SJSA1 (cell line): Measurements from ENCODE around the gene ACBD6. TPM values are rescaled to one million over a fixed set of nuclear protein-coding genes. Genes with fewer than 3 reads are reported as not detected.
A peak's percentile ranks its signal among the peaks of the same experiment; 100 is the strongest.
"Not testable (repeated sequence)": the region's sequence is repeated elsewhere in the genome, so short reads cannot be mapped to it uniquely, and the experiment has no call there.

Source experiments
- DNase-seq, 2 experiments: peaks; one replicate each; pipeline ENCODE4 v3.0.0-alpha.2; 2015 to 2020; ENCODE audit warnings: low spot score in 2 of 2, low read depth in 1 of 2
- H3K27ac ChIP-seq: fragments of 250-450 bp; sonication (Bioruptor Pico); 2 replicates; pipeline ENCODE4 v1.5.1; 2020; ENCODE audit warnings: mild to moderate bottlenecking, moderate library complexity
- H3K27me3 ChIP-seq: fragments of 250-450 bp; sonication (Bioruptor Pico); replicated peaks from 2 replicates; pipeline ENCODE4 v1.5.1; 2020; ENCODE audit warnings: mild to moderate bottlenecking, moderate library complexity
- H3K36me3 ChIP-seq: fragments of 250-450 bp; sonication (Bioruptor Pico); 2 replicates; pipeline ENCODE4 v1.5.1; 2020; ENCODE audit warnings: mild to moderate bottlenecking
- H3K4me1 ChIP-seq: fragments of 250-450 bp; sonication (Bioruptor Pico); replicated peaks from 2 replicates; pipeline ENCODE4 v1.6.1; 2021; ENCODE audit warnings: mild to moderate bottlenecking
- H3K4me3 ChIP-seq: fragments of 250-450 bp; sonication (Bioruptor Pico); 2 replicates; pipeline ENCODE4 v1.5.1; 2020; ENCODE audit warnings: mild to moderate bottlenecking
- H3K9me3 ChIP-seq: fragments of 250-450 bp; sonication (Bioruptor Pico); replicated peaks from 2 replicates; pipeline ENCODE4 v1.5.1; 2020; ENCODE audit warnings: mild to moderate bottlenecking
- total RNA-seq: library from RNA; depleted of rRNA; stranded (reverse); fragments of >200 nt; shearing (Covaris generic); gene quantifications from 2 replicates; pipeline ENCODE4 v1.2.3, GENCODE V29; 2014

Gene ACBD6
- total RNA-seq, 1 experiment from 2014 or later: 71.7 TPM

GRCh38 chr1:180489313-180489712 is 13.1 kb downstream of the ACBD6 start:
- no peak for DNase-seq
- Histone ChIP-seq H3K4me1 (no peaks in the 10 kb centered on the region), H3K36me3 (peaks cover 65% of the 10 kb centered on the region), H3K4me3 (no peak overlapping the region), H3K27ac (no peak overlapping the region), H3K9me3 (no peaks in the 10 kb centered on the region), H3K27me3 (no peaks in the 10 kb centered on the region)

DNA sequence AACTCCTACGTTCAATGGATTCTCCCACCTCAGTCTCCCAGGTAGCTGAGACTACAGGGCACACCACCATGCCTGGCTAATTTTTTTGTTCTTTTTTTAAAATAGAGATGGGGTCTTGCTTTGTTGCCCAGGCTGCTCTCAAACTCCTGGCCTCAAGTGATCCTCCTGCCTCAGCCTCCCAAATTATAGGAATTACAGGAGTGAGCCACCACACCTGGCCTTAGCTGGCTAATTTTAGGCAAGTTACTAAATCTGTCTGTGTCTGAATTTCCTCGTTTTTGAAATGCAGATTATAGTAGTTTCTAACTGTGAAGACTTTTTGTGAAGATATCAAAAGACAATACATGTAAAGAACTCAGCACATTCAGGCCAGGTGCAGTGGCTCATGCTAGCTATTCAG is 13.7 kb downstream of the ACBD6 start:
- H3K36me3 ChIP-seq: peaks cover 63% of the 10 kb centered on the region

GRCh38 chr1:180486092-180486491 is 16.3 kb downstream of the ACBD6 start:
- Histone ChIP-seq H3K36me3 (peaks cover 52% of the 10 kb centered on the region), H3K27ac (no peak overlapping the region), H3K4me3 (no peak overlapping the region), H3K9me3 (no peaks in the 10 kb centered on the region), H3K4me1 (no peaks in the 10 kb centered on the region), H3K27me3 (no peaks in the 10 kb centered on the region)
- DNase-seq: no peak

More for the DNA sequence above, 13.7 kb downstream of the ACBD6 start:
- no peaks in the 10 kb centered on the region for H3K9me3 ChIP-seq
- H3K4me1 ChIP-seq: no peaks in the 10 kb centered on the region
- H3K27me3 ChIP-seq: no peaks in the 10 kb centered on the region
- no peak for DNase-seq
- no peak overlapping the region for H3K4me3 ChIP-seq
- no peak overlapping the region for H3K27ac ChIP-seq

GRCh38 chr1:180484490-180484889 is 17.9 kb downstream of the ACBD6 start:
- no peak for DNase-seq
- Histone ChIP-seq H3K4me3 (no peak overlapping the region), H3K27ac (no peak overlapping the region), H3K9me3 (no peaks in the 10 kb centered on the region), H3K27me3 (no peaks in the 10 kb centered on the region), H3K36me3 (peaks cover 56% of the 10 kb centered on the region), H3K4me1 (no peaks in the 10 kb centered on the region)

DNA sequence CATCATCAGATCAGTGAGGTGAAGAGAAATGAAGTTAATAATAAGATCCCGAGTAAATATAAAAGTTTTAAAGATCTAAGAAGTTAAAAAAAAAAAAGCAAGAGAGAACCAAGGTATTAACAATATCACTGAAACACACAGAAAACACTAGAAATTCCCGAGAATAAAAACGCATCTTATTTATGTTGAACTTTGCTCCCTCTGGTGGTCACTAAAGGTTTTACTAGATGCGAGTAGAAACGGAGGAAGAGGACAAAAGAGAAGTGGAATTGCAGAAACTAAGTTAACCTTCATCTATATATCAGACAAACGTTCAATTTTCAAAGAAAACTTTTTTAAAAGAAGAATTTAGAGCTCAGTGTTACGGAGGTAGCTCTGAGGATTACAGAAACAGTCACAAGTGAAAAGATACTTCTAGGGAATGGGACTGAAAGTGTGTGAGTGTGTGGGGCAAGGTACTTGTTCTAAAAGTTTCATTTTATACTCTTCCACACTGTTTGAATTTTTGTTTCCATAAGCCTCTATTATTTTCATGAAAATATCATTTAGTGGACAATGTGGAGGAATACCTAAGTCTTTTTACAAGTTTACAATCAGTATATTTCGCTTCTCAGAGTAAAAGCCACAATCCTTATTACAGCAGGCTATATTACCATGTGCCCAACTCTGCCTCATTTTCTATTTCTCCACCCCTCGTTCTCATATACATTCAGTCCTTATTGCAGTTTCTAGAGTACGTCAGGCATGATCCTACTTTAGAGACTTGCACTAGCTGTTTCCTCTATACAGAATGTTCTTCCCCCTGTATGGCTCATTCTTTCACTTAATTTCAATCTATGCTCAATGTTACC is 19.7 kb downstream of the ACBD6 start:
- H3K27ac ChIP-seq: no peak overlapping the region
- H3K4me3 ChIP-seq: no peak overlapping the region
- peaks cover 58% of the 10 kb centered on the region for H3K36me3 ChIP-seq
- no peaks in the 10 kb centered on the region for H3K4me1 ChIP-seq
- no peaks in the 10 kb centered on the region for H3K27me3 ChIP-seq
- peak in 1 of 2 experiments; percentile 62 for DNase-seq
- H3K9me3 ChIP-seq: no peaks in the 10 kb centered on the region

DNA sequence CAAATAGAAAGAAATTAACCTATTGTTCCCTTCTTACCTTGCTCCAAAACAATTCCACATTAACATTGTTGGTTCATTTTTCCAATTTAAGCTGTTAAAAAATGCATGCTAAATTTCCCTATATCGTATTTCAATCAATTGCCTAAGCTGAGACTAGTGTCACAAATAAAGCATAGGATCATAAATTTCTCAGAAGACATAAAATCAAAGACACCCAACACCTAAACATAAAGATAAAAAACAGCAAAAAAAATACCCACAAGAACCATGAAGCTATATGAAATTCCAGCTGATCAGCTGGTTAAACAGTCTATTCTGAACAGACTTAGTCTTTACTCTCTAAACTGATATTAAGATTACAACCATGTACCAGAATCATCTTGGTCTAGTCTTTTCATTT is 32.3 kb downstream of the ACBD6 start:
- Histone ChIP-seq H3K9me3 (peaks cover under 1% of the 10 kb centered on the region; the same call in 1 of the 2 replicates), H3K4me1 (no peaks in the 10 kb centered on the region), H3K36me3 (peaks cover 12% of the 10 kb centered on the region), H3K27me3 (no peaks in the 10 kb centered on the region), H3K27ac (no peak overlapping the region), H3K4me3 (no peak overlapping the region)
- DNase-seq: no peak

DNA sequence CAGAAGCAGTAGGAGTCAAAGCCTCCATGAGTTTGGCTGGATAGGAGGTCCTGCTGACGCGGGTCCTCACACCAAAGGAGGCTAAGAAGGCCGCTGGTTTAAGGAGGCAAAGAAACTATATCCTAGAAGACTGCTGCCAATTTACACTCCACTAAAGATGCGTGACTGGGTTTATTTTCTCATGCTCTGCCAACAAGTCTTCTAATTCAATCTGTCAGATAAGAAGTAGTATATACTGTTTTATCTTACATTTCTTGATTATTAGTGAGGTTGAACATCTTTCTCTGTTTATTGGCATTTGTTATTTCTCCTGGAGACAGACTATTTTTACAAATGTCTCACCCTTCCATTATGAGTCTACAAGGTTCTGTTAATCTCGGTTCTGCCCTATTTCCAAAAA is 34.1 kb downstream of the ACBD6 start:
- no peak overlapping the region for H3K27ac ChIP-seq
- H3K36me3 ChIP-seq: peaks cover 21% of the 10 kb centered on the region
- no peaks in the 10 kb centered on the region for H3K4me1 ChIP-seq
- H3K27me3 ChIP-seq: no peaks in the 10 kb centered on the region
- DNase-seq: no peak
- no peak overlapping the region for H3K4me3 ChIP-seq
- H3K9me3 ChIP-seq: peaks cover 5% of the 10 kb centered on the region

GRCh38 chr1:180462102-180462501 is 40.3 kb downstream of the ACBD6 start:
- H3K4me1 ChIP-seq: no peaks in the 10 kb centered on the region

DNA sequence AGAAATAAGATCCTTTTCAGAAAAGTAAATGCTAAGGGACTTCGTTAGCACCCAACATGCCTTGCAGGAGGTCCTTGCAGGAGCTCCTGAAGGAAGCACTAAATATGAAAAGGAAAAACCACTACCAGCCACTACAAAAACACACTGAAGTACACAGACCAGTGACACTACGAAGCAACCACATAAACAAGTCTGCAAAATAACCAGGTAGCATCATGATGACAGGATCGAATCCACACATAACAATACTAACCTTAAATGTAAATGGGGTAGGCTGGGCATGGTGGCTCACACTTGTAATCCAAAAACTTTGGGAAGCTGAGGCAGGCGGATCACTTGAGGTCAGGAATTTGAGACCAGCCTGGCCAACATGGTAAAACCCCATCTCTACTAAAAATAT is 40.7 kb downstream of the ACBD6 start:
- not testable (repeated sequence) for DNase-seq, H3K27ac ChIP-seq, H3K9me3 ChIP-seq, H3K27me3 ChIP-seq, H3K4me3 ChIP-seq, H3K4me1 ChIP-seq
- H3K36me3 ChIP-seq: peaks cover 32% of the 10 kb centered on the region

More at GRCh38 chr1:180462102-180462501, 40.3 kb downstream of the ACBD6 start:
- Histone ChIP-seq H3K27me3 (no peaks in the 10 kb centered on the region), H3K36me3 (peaks cover 32% of the 10 kb centered on the region), H3K27ac (no peak overlapping the region), H3K9me3 (peaks cover 10% of the 10 kb centered on the region), H3K4me3 (no peak overlapping the region)
- DNase-seq: no peak

DNA sequence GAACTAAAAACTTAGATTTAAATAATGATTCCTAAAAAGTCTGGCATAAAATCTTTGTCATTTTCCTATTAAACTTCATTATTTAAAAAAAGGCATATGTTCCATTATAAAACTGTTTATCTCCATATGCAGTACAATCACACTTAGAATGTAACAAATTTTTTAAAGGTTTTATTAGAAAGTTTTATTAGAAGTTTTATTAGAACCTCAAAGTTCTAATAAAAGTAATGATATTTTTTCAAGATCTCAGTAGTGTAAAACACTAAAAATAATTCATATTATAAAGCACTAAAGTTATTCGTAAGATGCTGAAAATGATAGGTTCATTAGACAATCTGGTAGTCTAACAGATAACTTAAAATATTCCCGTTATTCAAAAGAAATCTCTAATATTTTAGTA is 43.6 kb downstream of the ACBD6 start:
- H3K9me3 ChIP-seq: peaks cover 5% of the 10 kb centered on the region; the same call in 1 of the 2 replicates
- H3K27me3 ChIP-seq: no peaks in the 10 kb centered on the region
- H3K4me1 ChIP-seq: no peaks in the 10 kb centered on the region
- no peak overlapping the region for H3K4me3 ChIP-seq
- no peak for DNase-seq
- H3K27ac ChIP-seq: no peak overlapping the region
- H3K36me3 ChIP-seq: peaks cover 16% of the 10 kb centered on the region; the same call in 1 of the 2 replicates

GRCh38 chr1:180456191-180456590 is 46.2 kb downstream of the ACBD6 start:
- no peaks in the 10 kb centered on the region for H3K27me3 ChIP-seq
- H3K9me3 ChIP-seq: peaks cover 6% of the 10 kb centered on the region; the same call in 1 of the 2 replicates
- DNase-seq: no peak
- H3K4me3 ChIP-seq: no peak overlapping the region
- no peak overlapping the region for H3K27ac ChIP-seq
- H3K36me3 ChIP-seq: peaks cover 7% of the 10 kb centered on the region
- H3K4me1 ChIP-seq: no peaks in the 10 kb centered on the region

GRCh38 chr1:180451504-180451903 is 50.9 kb downstream of the ACBD6 start:
- peaks cover 7% of the 10 kb centered on the region for H3K36me3 ChIP-seq
- H3K27ac ChIP-seq: no peak overlapping the region
- H3K4me3 ChIP-seq: no peak overlapping the region
- DNase-seq: no peak
- H3K27me3 ChIP-seq: no peaks in the 10 kb centered on the region
- peaks cover 6% of the 10 kb centered on the region; the same call in 1 of the 2 replicates for H3K9me3 ChIP-seq
- H3K4me1 ChIP-seq: no peaks in the 10 kb centered on the region

GRCh38 chr1:180444522-180444921 is 57.9 kb downstream of the ACBD6 start:
- DNase-seq: no peak
- no peaks in the 10 kb centered on the region for H3K36me3 ChIP-seq
- no peak overlapping the region for H3K4me3 ChIP-seq
- H3K4me1 ChIP-seq: no peaks in the 10 kb centered on the region
- no peaks in the 10 kb centered on the region for H3K27me3 ChIP-seq
- H3K9me3 ChIP-seq: no peaks in the 10 kb centered on the region
- no peak overlapping the region for H3K27ac ChIP-seq

GRCh38 chr1:180440335-180440734 is 62.0 kb downstream of the ACBD6 start:
- no peaks in the 10 kb centered on the region for H3K9me3 ChIP-seq
- no peak overlapping the region for H3K27ac ChIP-seq
- no peak overlapping the region for H3K4me3 ChIP-seq
- no peaks in the 10 kb centered on the region; the same call in 1 of the 2 replicates for H3K36me3 ChIP-seq
- no peaks in the 10 kb centered on the region for H3K27me3 ChIP-seq
- H3K4me1 ChIP-seq: no peaks in the 10 kb centered on the region
- DNase-seq: no peak
